SJSA1 (cell line): Measurements from ENCODE around the gene TRIM71. TPM values are rescaled to one million over a fixed set of nuclear protein-coding genes. Genes with fewer than 3 reads are reported as not detected.

Experiments used
- DNase-seq, 2 experiments: peaks; one replicate each; pipeline ENCODE4 v3.0.0-alpha.2; 2015 to 2020; ENCODE audit warnings: low spot score in 2 of 2, low read depth in 1 of 2
- H3K27ac ChIP-seq: fragments of 250-450 bp; sonication (Bioruptor Pico); 2 replicates; pipeline ENCODE4 v1.5.1; 2020; ENCODE audit warnings: mild to moderate bottlenecking, moderate library complexity
- H3K27me3 ChIP-seq: fragments of 250-450 bp; sonication (Bioruptor Pico); replicated peaks from 2 replicates; pipeline ENCODE4 v1.5.1; 2020; ENCODE audit warnings: mild to moderate bottlenecking, moderate library complexity
- H3K36me3 ChIP-seq: fragments of 250-450 bp; sonication (Bioruptor Pico); 2 replicates; pipeline ENCODE4 v1.5.1; 2020; ENCODE audit warnings: mild to moderate bottlenecking
- H3K4me1 ChIP-seq: fragments of 250-450 bp; sonication (Bioruptor Pico); replicated peaks from 2 replicates; pipeline ENCODE4 v1.6.1; 2021; ENCODE audit warnings: mild to moderate bottlenecking
- H3K4me3 ChIP-seq: fragments of 250-450 bp; sonication (Bioruptor Pico); 2 replicates; pipeline ENCODE4 v1.5.1; 2020; ENCODE audit warnings: mild to moderate bottlenecking
- H3K9me3 ChIP-seq: fragments of 250-450 bp; sonication (Bioruptor Pico); replicated peaks from 2 replicates; pipeline ENCODE4 v1.5.1; 2020; ENCODE audit warnings: mild to moderate bottlenecking
- total RNA-seq: library from RNA; depleted of rRNA; stranded (reverse); fragments of >200 nt; shearing (Covaris generic); gene quantifications from 2 replicates; pipeline ENCODE4 v1.2.3, GENCODE V29; 2014

The TRIM71 gene
- total RNA-seq, 1 experiment from 2014 or later, result under 0.01 TPM

DNA sequence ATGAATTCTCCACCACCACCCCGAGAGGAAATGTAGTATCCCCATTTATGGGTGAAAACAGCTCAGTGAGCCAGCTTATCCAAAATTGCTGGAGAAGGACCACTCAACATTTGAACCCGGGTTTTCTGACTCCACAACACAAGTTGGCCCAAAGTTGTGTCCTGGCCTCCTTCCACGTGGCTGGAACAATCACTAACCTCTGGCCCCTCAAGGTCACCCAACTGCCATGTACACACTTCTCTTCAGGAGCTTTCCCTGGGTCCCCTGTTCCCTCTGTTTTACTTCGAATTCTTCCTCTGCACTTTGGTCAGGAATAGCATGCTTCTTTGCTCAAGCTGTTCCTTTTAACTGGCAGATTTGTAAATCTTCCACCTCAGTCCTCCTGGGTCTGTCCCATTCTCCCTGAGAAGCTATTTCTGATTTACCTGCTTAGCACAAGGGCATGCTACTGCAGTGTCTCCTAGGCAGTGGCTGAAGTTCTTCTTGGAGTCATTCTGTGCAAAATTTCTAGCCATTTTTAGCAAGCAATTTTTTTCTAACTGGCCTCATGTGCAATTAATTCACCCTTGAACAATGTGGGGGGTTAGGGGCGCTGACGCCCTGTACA lies 39.2 kb downstream of the TRIM71 start:
- Histone ChIP-seq H3K4me1 (no peaks in the 10 kb centered on the region), H3K9me3 (no peaks in the 10 kb centered on the region), H3K4me3 (no peak overlapping the region), H3K27ac (no peak overlapping the region), H3K27me3 (no peaks in the 10 kb centered on the region), H3K36me3 (no peaks in the 10 kb centered on the region)
- no peak for DNase-seq

DNA sequence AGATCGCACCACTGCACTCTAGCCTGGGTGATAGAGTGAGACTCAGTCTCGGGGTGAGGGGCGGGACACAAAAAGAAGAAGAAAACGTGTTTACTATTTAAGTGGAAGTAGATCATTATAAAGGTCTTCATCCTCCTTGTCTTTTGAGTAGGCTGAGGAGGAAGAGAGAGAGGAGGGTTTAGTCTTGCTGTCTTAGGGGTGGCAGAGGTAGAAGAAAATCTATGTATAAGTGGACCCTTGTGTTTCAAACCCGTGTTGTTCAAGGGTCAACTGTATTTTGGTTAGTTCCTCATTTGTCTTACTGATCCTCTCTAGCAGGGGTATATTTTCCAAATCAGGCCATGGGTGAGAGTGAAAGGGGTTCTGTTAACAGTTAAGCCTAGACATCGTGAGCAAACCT lies 40.1 kb downstream of the TRIM71 start:
- no peak for DNase-seq
- no peak overlapping the region for H3K4me3 ChIP-seq
- H3K27me3 ChIP-seq, result no peaks in the 10 kb centered on the region
- no peaks in the 10 kb centered on the region for H3K9me3 ChIP-seq
- H3K27ac ChIP-seq, result no peak overlapping the region
- no peaks in the 10 kb centered on the region for H3K4me1 ChIP-seq
- H3K36me3 ChIP-seq, result no peaks in the 10 kb centered on the region

DNA sequence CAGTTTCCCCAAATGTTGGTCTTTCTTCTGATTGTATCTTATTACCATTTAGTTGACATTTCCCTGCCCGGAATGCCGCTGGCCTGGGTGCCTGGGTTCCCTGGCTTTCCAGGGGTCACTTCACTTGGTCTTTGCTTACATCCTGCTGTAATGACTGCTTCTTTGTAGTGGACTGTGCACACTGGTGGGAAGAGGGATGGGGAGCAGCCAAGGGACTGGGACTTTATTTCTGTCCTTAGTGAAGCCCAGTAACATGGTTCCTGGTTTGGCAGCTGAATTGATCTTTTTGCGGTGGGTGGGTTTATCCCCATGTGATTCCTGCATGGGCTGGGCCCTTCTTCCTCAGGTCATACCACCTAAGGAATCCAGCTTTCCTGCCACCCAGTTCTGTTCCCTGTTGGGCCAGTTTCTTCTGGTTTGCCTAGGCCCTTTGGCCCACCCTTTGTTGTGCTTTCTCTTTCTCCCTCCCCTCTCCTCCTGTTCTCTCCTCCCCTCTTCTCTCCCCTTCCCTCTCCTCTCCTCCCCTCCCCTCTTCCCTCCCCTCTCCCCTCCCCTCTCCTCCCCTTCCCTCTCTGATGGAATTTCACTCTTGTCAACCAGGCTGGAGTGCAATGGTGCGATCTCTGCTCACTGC lies 41.9 kb downstream of the TRIM71 start:
- Histone ChIP-seq H3K36me3 (no peaks in the 10 kb centered on the region), H3K4me1 (no peaks in the 10 kb centered on the region), H3K27ac (no peak overlapping the region), H3K9me3 (no peaks in the 10 kb centered on the region), H3K27me3 (no peaks in the 10 kb centered on the region), H3K4me3 (no peak overlapping the region)
- no peak for DNase-seq

DNA sequence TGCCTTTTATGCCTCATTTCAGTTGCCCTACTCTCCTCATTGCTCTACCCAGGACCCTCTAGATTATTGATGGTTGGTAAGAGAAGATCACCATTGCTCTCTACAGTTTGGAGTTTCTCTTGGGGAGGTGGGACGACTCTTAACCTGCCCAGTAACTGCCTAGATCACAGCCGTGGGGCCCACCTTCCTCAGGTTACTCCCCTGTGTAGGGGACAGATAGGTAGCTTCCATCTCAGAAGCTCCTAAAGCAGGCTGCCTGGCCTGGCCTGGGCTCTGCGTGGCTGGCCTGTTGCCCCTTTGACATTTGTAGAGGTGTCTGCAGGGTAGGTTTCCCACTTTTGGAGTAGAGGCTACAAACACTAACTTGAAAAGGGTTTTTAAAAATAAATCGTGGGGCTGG lies 42.7 kb downstream of the TRIM71 start:
- H3K9me3 ChIP-seq, result no peaks in the 10 kb centered on the region
- H3K4me1 ChIP-seq, result no peaks in the 10 kb centered on the region
- H3K36me3 ChIP-seq, result no peaks in the 10 kb centered on the region
- H3K27me3 ChIP-seq, result no peaks in the 10 kb centered on the region
- H3K4me3 ChIP-seq, result no peak overlapping the region
- no peak overlapping the region for H3K27ac ChIP-seq
- no peak for DNase-seq

DNA sequence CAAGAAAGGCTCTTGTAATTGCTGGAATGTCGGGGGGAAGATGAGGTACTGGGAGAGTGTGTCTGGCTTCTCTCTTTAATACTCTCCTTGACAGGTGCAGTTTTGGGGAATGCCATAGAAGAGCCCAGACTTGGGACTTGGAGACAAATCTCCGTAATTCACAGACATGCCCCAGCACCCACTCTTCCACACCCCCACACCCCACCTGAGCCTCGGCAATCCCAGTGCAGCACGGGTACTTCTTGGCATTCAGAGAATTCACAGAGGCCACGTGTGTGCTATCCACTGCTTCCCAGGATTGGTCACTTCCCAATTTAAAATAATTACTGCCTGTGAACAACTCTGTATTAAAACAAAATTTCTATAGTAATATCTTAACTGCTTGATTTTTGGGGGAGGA lies 43.9 kb downstream of the TRIM71 start:
- no peaks in the 10 kb centered on the region for H3K36me3 ChIP-seq
- DNase-seq, result no peak
- H3K9me3 ChIP-seq, result no peaks in the 10 kb centered on the region
- H3K4me1 ChIP-seq, result no peaks in the 10 kb centered on the region
- H3K27me3 ChIP-seq, result no peaks in the 10 kb centered on the region
- no peak overlapping the region for H3K4me3 ChIP-seq
- H3K27ac ChIP-seq, result no peak overlapping the region

DNA sequence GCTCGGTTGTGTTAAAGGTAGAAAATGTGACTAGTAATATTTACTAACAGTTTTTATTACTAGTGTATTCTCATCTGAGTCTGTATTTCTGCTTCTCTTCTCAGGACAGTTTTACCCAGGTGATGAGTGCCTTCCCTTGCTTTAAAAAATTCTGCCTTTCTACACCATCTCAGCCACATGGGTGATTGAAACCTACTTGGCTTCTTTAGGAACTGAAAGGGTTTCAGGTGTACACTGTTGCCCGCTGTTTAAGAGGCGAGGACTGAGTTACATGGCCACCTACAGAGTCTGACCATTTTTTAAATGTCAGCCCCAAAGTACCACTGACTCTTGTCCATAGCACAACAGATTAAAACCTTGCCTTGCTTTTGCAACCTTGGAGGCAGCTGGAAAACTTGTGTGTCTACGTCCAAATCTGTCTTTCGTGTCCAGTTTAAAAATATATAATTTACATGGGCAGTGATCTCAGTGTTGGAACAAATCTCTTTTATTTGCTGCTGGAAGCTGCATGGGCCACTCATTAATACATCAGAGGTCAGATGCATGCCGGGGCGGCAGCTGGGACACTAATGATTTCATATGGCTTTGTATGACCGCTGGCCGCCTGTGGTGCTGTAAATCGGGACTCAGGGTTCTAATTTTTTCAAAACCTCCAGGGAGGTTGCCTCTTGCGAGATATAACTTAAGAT lies 44.6 kb downstream of the TRIM71 start:
- no peak overlapping the region for H3K27ac ChIP-seq

DNA sequence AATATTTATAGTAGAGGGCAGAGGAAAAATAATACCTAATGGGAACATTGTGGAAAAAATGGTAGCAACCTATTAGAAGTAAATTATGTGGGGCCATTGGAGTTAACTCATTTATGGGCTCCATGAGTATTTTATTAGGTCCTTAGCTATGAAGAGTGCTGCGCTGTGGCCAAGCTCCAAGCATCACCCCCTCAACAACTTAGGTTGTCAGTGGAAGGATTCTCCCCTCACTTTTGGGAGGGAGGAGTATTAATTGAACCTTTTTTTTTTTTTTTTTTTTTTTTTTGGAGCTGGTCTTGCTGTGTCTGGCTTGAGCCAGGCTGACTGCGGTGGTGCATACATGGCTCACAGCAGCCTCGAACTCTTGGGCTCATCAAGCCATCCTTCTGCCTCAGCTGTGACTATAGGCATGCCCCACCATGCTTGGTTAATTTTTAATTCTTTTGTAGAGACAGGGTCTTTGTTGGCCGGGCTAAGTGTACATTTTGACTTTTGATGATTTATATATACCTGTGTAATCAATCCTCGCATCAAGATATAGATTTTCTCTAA lies 45.2 kb downstream of the TRIM71 start:
- H3K36me3 ChIP-seq, result no peaks in the 10 kb centered on the region
- H3K27ac ChIP-seq, result no peak overlapping the region
- H3K4me3 ChIP-seq, result no peak overlapping the region
- no peaks in the 10 kb centered on the region for H3K4me1 ChIP-seq
- no peak for DNase-seq
- H3K27me3 ChIP-seq, result no peaks in the 10 kb centered on the region
- H3K9me3 ChIP-seq, result no peaks in the 10 kb centered on the region

More for the DNA sequence above, 44.6 kb downstream of the TRIM71 start:
- Histone ChIP-seq H3K4me3 (no peak overlapping the region), H3K9me3 (no peaks in the 10 kb centered on the region), H3K27me3 (no peaks in the 10 kb centered on the region), H3K36me3 (no peaks in the 10 kb centered on the region), H3K4me1 (no peaks in the 10 kb centered on the region)
- DNase-seq, result no peak

DNA sequence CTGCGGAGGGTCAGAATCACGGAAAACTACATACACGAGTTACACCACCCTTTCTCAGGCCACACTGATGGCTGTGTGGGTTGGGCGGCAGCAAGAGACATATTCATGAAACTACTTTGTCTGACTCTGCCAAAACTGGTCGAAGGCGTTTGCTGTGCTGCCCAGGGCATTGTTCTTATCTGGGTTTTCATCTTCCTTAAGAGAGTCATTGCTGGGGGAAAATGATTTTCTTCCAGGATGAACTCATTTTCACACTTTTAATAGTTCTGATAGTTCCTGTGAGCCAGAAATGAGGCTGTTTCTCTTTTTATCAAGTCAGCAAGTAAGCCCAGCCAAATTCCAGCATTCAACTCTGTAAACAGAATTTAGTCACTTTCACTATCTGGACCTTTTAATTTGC lies 47.6 kb downstream of the TRIM71 start:
- no peaks in the 10 kb centered on the region for H3K27me3 ChIP-seq
- H3K27ac ChIP-seq, result no peak overlapping the region
- no peak overlapping the region for H3K4me3 ChIP-seq
- no peak for DNase-seq
- no peaks in the 10 kb centered on the region for H3K4me1 ChIP-seq
- no peaks in the 10 kb centered on the region for H3K9me3 ChIP-seq
- H3K36me3 ChIP-seq, result no peaks in the 10 kb centered on the region

DNA sequence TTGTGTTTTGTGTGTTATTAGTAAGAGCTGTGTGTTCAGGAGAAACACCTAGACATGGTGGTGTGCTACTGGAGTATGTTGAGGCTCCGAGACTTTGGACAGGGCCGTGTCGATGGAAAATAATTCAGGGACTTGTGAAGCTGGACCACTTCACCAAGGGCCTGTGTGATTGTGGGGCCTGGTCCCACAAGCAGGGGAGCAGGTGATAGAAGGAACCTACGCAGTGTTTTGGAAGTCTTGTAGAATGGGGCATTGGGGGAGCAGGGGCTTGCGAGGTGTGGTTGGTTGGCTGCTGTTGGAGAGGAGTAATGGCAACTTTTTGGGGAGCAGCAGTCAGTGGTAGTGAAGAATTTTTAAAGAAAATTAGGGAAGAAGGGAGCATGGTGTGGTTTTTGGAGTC lies 48.7 kb downstream of the TRIM71 start:
- no peaks in the 10 kb centered on the region for H3K36me3 ChIP-seq
- H3K27ac ChIP-seq, result no peak overlapping the region
- H3K27me3 ChIP-seq, result no peaks in the 10 kb centered on the region
- DNase-seq, result no peak
- no peaks in the 10 kb centered on the region for H3K9me3 ChIP-seq
- H3K4me1 ChIP-seq, result no peaks in the 10 kb centered on the region
- H3K4me3 ChIP-seq, result no peak overlapping the region

DNA sequence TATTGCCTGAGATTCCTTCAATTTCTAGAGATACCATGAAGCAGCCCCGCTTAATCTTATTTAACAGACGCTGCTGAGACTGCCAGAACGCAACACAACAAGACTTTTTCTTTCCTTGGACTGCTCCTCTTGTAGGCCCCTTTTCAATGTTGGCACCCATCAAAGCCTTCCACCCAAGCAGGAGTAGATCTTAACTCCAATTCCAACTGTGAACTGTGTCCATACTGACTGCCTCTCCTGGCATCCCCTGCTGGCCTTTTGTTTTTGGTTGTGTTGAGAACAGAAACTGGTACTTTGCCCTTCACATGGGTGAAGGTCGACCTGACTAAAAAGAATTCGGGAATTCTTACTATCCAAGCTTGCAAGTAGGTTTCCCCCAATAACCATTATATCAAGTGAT lies 50.2 kb downstream of the TRIM71 start:
- no peaks in the 10 kb centered on the region for H3K9me3 ChIP-seq

DNA sequence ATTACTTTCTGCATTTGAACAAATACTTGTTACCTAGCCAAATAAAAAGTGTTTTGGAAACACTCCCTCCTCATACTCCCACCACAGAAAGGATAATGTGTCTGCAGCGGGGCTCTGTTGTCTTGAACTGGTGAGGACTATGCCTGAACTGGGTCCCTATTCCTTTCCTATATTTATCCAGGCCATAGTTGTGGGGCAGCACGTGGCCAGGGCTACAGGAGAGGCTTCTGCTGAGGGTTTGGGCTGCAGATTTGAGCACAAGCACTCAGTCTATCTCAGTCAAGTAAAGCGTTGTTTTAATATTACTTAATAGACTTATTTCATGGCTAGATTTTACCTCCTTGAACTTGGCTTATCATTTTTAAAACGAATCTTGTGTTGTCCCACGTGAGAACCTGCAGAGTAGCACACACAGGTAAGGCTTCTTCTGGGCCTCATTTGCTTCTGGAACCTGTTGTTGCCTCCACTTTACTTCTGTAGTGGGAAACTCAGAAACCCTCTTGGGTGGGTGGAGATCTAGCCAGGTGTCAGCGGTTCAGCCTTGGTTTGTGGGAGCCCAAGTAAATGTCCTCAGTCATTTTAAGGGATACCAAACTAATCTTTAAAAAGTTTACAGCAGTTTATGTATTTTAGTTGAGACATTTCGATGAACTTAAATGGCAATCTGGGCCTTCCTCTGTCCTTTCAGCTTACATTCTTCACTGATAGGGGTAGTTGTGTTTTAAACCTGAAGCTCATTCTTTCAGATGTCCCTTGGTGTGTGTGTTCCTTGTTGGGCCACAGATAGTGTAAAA lies 51.1 kb downstream of the TRIM71 start:
- no peaks in the 10 kb centered on the region for H3K4me1 ChIP-seq
- H3K36me3 ChIP-seq, result no peaks in the 10 kb centered on the region
- H3K27ac ChIP-seq, result no peak overlapping the region
- H3K9me3 ChIP-seq, result no peaks in the 10 kb centered on the region
- H3K4me3 ChIP-seq, result no peak overlapping the region
- DNase-seq, result no peak
- no peaks in the 10 kb centered on the region for H3K27me3 ChIP-seq

More for the DNA sequence above, 50.2 kb downstream of the TRIM71 start:
- DNase-seq, result no peak
- H3K4me1 ChIP-seq, result no peaks in the 10 kb centered on the region
- no peaks in the 10 kb centered on the region for H3K27me3 ChIP-seq
- no peak overlapping the region for H3K27ac ChIP-seq
- H3K4me3 ChIP-seq, result no peak overlapping the region
- no peaks in the 10 kb centered on the region for H3K36me3 ChIP-seq

DNA sequence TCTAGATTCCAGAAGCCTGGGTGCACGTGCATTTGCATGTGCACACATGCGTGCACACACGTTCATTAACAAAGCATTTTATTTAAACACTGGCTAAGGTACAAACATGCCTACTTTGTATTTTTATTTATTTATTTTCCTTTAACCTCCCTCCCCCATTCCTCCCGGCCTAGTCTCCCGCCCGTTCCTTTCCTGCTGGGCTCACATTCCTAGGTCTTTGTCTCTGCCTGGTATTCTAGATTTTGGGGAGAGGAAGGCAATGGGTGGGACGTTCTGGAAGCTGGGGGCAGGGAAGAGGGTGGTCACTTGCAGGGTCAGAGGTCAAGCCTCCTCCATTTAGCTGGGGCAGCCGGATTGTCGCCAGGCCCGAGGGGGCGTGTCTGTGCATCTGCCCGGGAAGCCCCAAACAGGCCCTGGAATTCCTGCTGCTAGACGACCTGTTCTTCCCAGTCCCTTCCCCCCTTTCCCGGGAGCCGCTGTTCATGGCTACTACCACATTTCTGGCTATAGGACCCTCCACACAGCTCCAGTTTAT lies 51.8 kb downstream of the TRIM71 start:
- no peak for DNase-seq
- Histone ChIP-seq H3K27ac (no peak overlapping the region), H3K27me3 (no peaks in the 10 kb centered on the region), H3K4me3 (no peak overlapping the region), H3K4me1 (no peaks in the 10 kb centered on the region), H3K9me3 (no peaks in the 10 kb centered on the region), H3K36me3 (no peaks in the 10 kb centered on the region)

DNA sequence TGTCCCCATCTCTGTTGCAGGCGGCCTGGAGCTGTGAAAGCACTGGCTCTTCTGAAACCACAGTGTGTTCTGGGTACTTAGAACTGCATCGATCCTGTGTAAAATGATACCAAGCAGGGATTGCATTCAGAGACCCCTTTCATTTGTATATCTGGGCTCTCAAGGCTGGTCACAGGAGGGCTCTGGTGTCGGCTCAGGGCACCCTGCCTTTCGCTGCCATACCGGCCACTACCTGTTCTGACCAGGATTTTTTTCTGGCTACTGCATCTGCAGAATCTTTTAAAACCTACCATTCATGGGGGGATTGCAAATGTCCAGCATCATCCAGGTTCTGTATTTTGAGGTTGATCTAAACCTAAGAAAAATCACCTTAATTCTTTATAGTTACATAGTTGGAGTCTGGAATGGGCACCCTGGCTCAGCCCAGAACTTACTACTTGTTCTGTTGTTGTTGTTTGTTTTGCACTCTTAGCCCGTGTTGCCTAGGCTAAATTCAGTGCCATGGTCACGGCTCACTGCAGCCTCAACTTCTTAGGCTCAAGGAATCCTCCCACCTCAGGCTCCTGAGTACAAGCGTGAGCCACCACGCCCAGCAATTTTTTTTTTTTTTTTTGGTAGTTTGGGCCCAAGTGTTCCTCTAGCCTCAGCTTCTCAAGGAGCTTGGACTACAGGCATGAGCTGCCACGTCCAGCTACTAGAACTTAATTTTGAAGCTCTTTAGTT lies 52.7 kb downstream of the TRIM71 start:
- Histone ChIP-seq H3K36me3 (no peaks in the 10 kb centered on the region), H3K4me3 (no peak overlapping the region), H3K27me3 (no peaks in the 10 kb centered on the region), H3K9me3 (no peaks in the 10 kb centered on the region), H3K4me1 (peaks cover 2% of the 10 kb centered on the region; the same call in 1 of the 2 replicates), H3K27ac (no peak overlapping the region)
- DNase-seq, result no peak
